ENCODE measurements around the gene TSPEAR. TPM values are rescaled to one million over a fixed set of nuclear protein-coding genes. Genes with fewer than 3 reads are reported as not detected.
A peak's percentile ranks its signal among the peaks of the same experiment; 100 is the strongest.

Gene TSPEAR
- total RNA-seq, 2 donors from 2014 or later, result 0.85 TPM; not detected in 1

GRCh38 chr21:44460441-44460755 is 251.0 kb downstream of the TSPEAR start:
- intact Hi-C loops (cut with DNase I), result no loop called here
- Histone ChIP-seq H3K27me3 (replicated peaks; ENCODE audit: insufficient read depth) (no peaks in the 10 kb centered on the region), H3K4me3 (no peak overlapping the region), H3K36me3 (no peaks in the 10 kb centered on the region), H3K4me1 (replicated peaks) (no peaks in the 10 kb centered on the region), H3K27ac (no peak overlapping the region), H3K9me3 (no peaks in the 10 kb centered on the region)
- 92% methylated on average over 8 of the region's 8 CpGs for WGBS
- no peak for DNase-seq (ENCODE audit: low spot score)
- no peak for TF ChIP-seq POLR2AphosphoS5 (IDR thresholded peaks at IDR 0.05)

GRCh38 chr21:44459712-44460440 is 251.5 kb downstream of the TSPEAR start:
- no peaks in the 10 kb centered on the region for H3K27me3 ChIP-seq (replicated peaks; ENCODE audit: insufficient read depth)
- WGBS, result 88% methylated on average over 14 of the region's 14 CpGs
- no peaks in the 10 kb centered on the region for H3K9me3 ChIP-seq
- no peak overlapping the region for H3K4me3 ChIP-seq
- no peak overlapping the region for H3K27ac ChIP-seq
- intact Hi-C loops (cut with DNase I), result no loop called here
- no peak for TF ChIP-seq POLR2A (IDR thresholded peaks at IDR 0.05)
- no peaks in the 10 kb centered on the region for H3K36me3 ChIP-seq
- no peak for DNase-seq (ENCODE audit: low spot score)
- no peaks in the 10 kb centered on the region for H3K4me1 ChIP-seq (replicated peaks)

GRCh38 chr21:44458971-44459711 is 252.2 kb downstream of the TSPEAR start:
- 89% methylated on average over 19 of the region's 19 CpGs for WGBS
- DNase-seq (ENCODE audit: low spot score), result no peak
- Histone ChIP-seq H3K27ac (no peak overlapping the region), H3K9me3 (no peaks in the 10 kb centered on the region), H3K36me3 (no peaks in the 10 kb centered on the region), H3K4me1 (replicated peaks) (no peaks in the 10 kb centered on the region), H3K27me3 (replicated peaks; ENCODE audit: insufficient read depth) (no peaks in the 10 kb centered on the region), H3K4me3 (no peak overlapping the region)
- no peak for TF ChIP-seq POLR2A (IDR thresholded peaks at IDR 0.05)
- TF ChIP-seq POLR2AphosphoS5 (IDR thresholded peaks at IDR 0.05), result no peak
- no peak for TF ChIP-seq CTCF (IDR thresholded peaks at IDR 0.05)
- intact Hi-C loops (cut with DNase I), result no loop called here

- intact Hi-C loops (cut with DNase I), result no loop called here
- no peak for DNase-seq (ENCODE audit: low spot score)
- WGBS, result 96% methylated on average over 41 of the region's 44 CpGs
These were observed 254.2 kb downstream of the TSPEAR start for GRCh38 chr21:44456915-44457736.

GRCh38 chr21:44456214-44456914 is 255.0 kb downstream of the TSPEAR start:
- intact Hi-C loops (cut with DNase I), result no loop called here
- Histone ChIP-seq H3K36me3 (no peaks in the 10 kb centered on the region), H3K4me3 (peak overlapping the region; percentile 62 to 79), H3K27me3 (replicated peaks; ENCODE audit: insufficient read depth) (no peaks in the 10 kb centered on the region), H3K9me3 (no peaks in the 10 kb centered on the region), H3K27ac (no peak overlapping the region), H3K4me1 (replicated peaks) (no peaks in the 10 kb centered on the region)
- DNase-seq (ENCODE audit: low spot score), result no peak
- WGBS, result 73% methylated on average over 35 of the region's 35 CpGs
- TF ChIP-seq POLR2A (IDR thresholded peaks at IDR 0.05) (no peak), CTCF (IDR thresholded peaks at IDR 0.05) (no peak), POLR2AphosphoS5 (IDR thresholded peaks at IDR 0.05) (no peak)

More at GRCh38 chr21:44456915-44457736, 254.2 kb downstream of the TSPEAR start:
- no peaks in the 10 kb centered on the region for H3K4me1 ChIP-seq (replicated peaks)
- H3K4me3 ChIP-seq, result no peak overlapping the region
- no peaks in the 10 kb centered on the region for H3K36me3 ChIP-seq
- no peak overlapping the region for H3K27ac ChIP-seq
- no peak for TF ChIP-seq POLR2A (IDR thresholded peaks at IDR 0.05)
- TF ChIP-seq POLR2AphosphoS5 (IDR thresholded peaks at IDR 0.05), result no peak
- TF ChIP-seq CTCF (IDR thresholded peaks at IDR 0.05), result no peak
- no peaks in the 10 kb centered on the region for H3K9me3 ChIP-seq
- no peaks in the 10 kb centered on the region for H3K27me3 ChIP-seq (replicated peaks; ENCODE audit: insufficient read depth)

Data from prostate gland (tissue), 2 donors.